HT1080 (cell line): ENCODE data around the gene SNAI1. TPM values are rescaled to one million over a fixed set of nuclear protein-coding genes. Genes with fewer than 3 reads are reported as not detected.

Experiments used
- DNase-seq: peaks from one replicate; pipeline ENCODE4 v3.0.0-alpha.2; 2015; ENCODE audit warnings: low read depth
- small RNA-seq: library from RNA; depleted of rRNA; stranded (forward); fragments of <200 nt; gene quantifications from one replicate; pipeline ENCODE3, GENCODE V24; 2014
- total RNA-seq: library from RNA; depleted of rRNA; stranded (reverse); fragments of >200 nt; shearing (Covaris generic); gene quantifications from 2 replicates; pipeline ENCODE4 v1.2.3, GENCODE V29; 2014; rRNA removed

The SNAI1 gene
- total RNA-seq, 1 experiment from 2014 or later: 3.2 TPM

DNA sequence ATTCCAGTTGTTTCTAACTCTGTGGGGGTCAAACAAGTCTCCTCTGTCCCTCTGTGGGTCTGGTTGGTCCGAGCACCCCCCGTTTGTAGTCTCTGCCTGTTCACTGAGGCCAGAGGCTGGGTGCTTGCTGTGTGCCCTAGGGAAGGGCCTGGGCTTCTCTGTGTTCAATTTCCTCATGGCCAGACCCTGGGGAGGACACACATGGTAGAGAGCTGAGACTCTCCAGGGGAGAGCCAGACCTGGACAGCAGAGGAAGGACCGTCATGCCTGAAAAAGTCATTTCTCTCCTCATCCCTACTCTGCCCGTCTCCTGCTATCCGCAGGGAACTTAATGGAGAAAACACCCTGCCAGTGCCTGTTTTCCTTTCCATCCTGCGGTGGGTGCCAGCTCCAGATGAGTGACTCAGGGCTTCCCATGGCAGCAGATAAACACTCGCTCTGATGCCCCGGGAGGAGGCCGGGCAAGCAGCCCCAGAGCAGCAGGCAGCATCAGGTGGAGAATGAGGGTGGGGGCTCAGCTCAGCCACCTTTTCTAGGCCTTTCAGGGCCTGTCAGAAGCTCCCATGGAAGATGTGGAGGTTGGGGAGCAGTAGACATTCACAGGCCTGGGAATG lies 51.9 kb downstream of the SNAI1 start:
- DNase-seq: peak; percentile 86

DNA sequence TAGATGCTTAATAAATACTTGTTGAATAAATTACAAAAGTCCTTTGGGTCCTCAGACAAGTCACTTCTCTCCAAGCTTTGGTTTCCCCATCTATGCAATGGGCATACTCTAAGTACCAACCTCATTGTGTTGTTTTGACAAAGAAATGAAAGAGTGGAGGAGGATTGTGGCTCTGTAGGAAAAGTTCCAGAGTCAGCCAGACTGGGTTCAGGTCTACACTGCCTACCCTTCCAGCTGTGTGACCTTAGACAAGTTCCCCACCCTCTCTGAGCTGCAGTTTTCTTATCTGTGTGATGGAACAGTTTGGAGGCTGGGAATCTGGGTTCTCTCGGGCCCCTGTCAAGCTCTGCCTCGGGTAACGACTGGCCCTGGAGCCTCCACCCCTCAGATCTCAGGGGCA lies 53.9 kb downstream of the SNAI1 start:
- DNase-seq: no peak

DNA sequence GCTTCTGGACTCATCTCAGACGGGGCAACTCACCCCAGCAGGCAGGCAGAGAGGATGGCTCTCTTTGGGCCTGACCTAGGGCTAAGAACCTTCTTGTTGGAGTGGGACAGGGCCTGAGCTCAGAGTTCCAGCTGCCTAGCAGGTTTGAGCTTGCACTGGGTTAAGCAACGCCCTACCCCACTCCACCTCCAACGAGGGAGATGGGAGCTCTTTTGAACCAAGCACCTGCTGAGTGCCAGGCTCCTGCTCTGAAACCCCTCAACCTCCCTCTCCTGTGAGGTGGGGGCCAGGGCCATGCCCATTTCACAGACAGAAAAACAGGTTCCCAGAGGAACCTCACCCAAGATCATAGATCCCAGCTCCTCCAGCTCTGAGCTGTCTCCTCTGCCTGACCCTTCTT lies 54.3 kb downstream of the SNAI1 start:
- DNase-seq: no peak

DNA sequence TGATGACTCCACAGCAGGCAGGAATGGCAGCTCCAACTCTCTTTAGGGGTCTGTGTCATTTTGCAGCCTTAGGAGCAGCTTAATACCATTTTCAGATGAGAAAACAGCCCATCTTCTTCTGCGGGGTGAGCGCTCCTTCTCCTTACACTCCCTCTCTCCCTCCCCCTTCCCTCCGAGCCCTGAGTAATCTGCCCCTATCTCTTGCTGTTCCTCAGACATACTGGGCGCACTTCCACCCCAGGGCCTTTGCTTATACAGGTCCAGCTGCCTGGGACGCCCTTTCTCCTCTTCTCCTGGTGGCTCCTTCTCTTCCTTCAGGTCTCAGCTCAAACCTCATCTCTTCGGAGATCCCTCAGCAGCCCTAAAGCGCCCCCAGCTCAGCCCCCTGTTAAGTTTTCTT lies 54.8 kb downstream of the SNAI1 start:
- no peak for DNase-seq

DNA sequence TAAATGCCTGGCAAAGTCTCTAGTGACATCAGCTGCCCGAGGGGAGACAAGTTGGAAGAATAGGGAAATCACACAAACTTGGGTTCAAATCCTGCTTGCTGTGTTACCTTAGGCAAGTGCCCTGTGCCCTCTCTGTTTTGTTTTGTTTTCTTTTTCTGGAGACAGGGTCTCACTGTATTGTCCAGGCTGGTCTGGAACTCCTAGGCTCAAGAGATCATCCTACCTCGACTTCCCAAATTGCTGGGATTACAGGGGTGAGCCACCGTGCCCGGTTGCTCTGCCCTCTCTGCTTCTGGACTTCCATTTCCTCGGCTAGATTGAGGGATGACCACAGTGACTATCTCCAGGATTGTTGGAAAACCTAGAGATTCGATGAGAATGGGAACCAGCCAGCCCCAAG lies 55.4 kb downstream of the SNAI1 start:
- no peak for DNase-seq

Small RNA genes lying within 50 kb of the gene (small RNA-seq; reads per million reads assigned to genes)
- gene RF00017: not detected
- not detected for gene RNU6-147P

Other genes starting within 250 kb of the SNAI1 start
- gene SLC9A8, start 170.2 kb upstream of the SNAI1 start, total RNA-seq: 9.0 and 12.6 TPM in 2 replicates
- 6.7 and 8.7 TPM in 2 replicates for gene SPATA2, start 67.5 kb upstream of the SNAI1 start, total RNA-seq
- gene RNF114, start 46.6 kb upstream of the SNAI1 start, total RNA-seq: 78.7 and 84.9 TPM in 2 replicates
- 42.3 and 66.9 TPM in 2 replicates for gene UBE2V1, start 130.2 kb downstream of the SNAI1 start, total RNA-seq
- gene PEDS1, start 170.7 kb downstream of the SNAI1 start, total RNA-seq: 29.2 and 38.7 TPM in 2 replicates
- 58.5 and 60.7 TPM in 2 replicates for gene CEBPB, start 207.8 kb downstream of the SNAI1 start, total RNA-seq